ENCODE data around the gene PRKCE. TPM values are rescaled to one million over a fixed set of nuclear protein-coding genes. Genes with fewer than 3 reads are reported as not detected.

The PRKCE gene
- polyA plus RNA-seq, 3 donors = 1.3 to 7.7 (median 2.3) TPM

DNA sequence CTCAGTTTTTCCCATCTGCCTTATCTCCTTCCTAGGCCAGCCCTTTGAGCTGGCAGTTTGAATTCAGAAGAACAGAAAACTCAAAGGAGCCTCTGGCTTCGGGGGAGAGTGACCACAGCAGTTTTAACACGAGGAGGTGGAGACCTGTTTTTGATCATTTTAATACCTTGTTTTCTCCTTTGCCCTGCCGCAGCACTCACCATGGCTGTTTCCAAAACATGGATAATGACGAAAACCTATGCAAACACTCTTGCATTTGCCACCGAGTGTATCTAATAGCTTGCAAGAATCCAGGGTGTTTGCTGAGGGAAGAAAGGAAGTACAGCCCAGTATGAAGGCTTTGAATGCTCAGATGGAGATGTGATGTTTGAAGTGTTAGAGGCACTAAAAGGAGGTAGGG is 167.1 kb downstream of the PRKCE start:
- no peak overlapping the region for H3K4me2 ChIP-seq (replicated peaks; ENCODE audit: extremely low read depth, low read length, poor library complexity, severe bottlenecking)
- no peak overlapping the region for H2AFZ ChIP-seq (ENCODE audit: insufficient read depth, low read depth, low read length, poor library complexity, severe bottlenecking)
- no peaks in the 10 kb centered on the region for H3K27me3 ChIP-seq (ENCODE audit: control insufficient read depth in 2 of 2, insufficient read depth in 2 of 2, low read length in 2 of 2)
- 68% methylated on average over 4 of the region's 5 CpGs for WGBS (ENCODE audit: insufficient coverage)
- peaks cover 16% of the 10 kb centered on the region for H4K20me1 ChIP-seq (ENCODE audit: insufficient read depth, low read length)
- H3K4me3 ChIP-seq (replicated peaks in 1 of 3; ENCODE audit: low read depth in 2 of 3, low read length in 3 of 3) = no peak overlapping the region
- intact Hi-C loops (cut with micrococcal nuclease) = no loop called here
- peaks cover 5% of the 10 kb centered on the region for H3K4me1 Mint-ChIP-seq
- H3K36me3 Mint-ChIP-seq = no peaks in the 10 kb centered on the region
- H3K27ac ChIP-seq (ENCODE audit: low read depth in 1 of 2, low read length in 2 of 2) = no peak overlapping the region
- H3K4me1 ChIP-seq (ENCODE audit: control insufficient read depth in 1 of 2, insufficient read depth in 2 of 2, low read length in 2 of 2) = no peaks in the 10 kb centered on the region
- H3K9me3 Mint-ChIP-seq = no peaks in the 10 kb centered on the region
- H3K27ac Mint-ChIP-seq = no peak overlapping the region
- H3K9ac ChIP-seq (ENCODE audit: insufficient read depth, low read length, poor library complexity, severe bottlenecking) = no peak overlapping the region
- no peaks in the 10 kb centered on the region for H3K79me2 ChIP-seq (ENCODE audit: insufficient read depth, low read length)
- no peak overlapping the region for H3K4me3 Mint-ChIP-seq
- H3K36me3 ChIP-seq (replicated peaks in 1 of 2; ENCODE audit: control insufficient read depth in 1 of 2, insufficient read depth in 2 of 2, low read length in 2 of 2) = no peaks in the 10 kb centered on the region
- no peaks in the 10 kb centered on the region for H3K9me3 ChIP-seq (replicated peaks in 1 of 2; ENCODE audit: control insufficient read depth in 1 of 2, insufficient read depth in 1 of 2, low read length in 2 of 2)
- no peak for DNase-seq
- no peaks in the 10 kb centered on the region for H3K27me3 Mint-ChIP-seq (ENCODE audit: low read depth in 3 of 3)
- TF ChIP-seq, protein P1, sequence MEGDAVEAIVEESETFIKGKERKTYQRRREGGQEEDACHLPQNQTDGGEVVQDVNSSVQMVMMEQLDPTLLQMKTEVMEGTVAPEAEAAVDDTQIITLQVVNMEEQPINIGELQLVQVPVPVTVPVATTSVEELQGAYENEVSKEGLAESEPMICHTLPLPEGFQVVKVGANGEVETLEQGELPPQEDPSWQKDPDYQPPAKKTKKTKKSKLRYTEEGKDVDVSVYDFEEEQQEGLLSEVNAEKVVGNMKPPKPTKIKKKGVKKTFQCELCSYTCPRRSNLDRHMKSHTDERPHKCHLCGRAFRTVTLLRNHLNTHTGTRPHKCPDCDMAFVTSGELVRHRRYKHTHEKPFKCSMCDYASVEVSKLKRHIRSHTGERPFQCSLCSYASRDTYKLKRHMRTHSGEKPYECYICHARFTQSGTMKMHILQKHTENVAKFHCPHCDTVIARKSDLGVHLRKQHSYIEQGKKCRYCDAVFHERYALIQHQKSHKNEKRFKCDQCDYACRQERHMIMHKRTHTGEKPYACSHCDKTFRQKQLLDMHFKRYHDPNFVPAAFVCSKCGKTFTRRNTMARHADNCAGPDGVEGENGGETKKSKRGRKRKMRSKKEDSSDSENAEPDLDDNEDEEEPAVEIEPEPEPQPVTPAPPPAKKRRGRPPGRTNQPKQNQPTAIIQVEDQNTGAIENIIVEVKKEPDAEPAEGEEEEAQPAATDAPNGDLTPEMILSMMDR (IDR thresholded peaks at IDR 0.05) = no peak

GRCh38 chr2:45820048-45820447 is 168.6 kb downstream of the PRKCE start:
- Mint-ChIP-seq H3K27ac (no peak overlapping the region), H3K27me3 (ENCODE audit: low read depth in 3 of 3) (no peaks in the 10 kb centered on the region), H3K9me3 (no peaks in the 10 kb centered on the region), H3K36me3 (no peaks in the 10 kb centered on the region), H3K4me3 (no peak overlapping the region), H3K4me1 (peaks cover 8% of the 10 kb centered on the region)
- Histone ChIP-seq H2AFZ (ENCODE audit: insufficient read depth, low read depth, low read length, poor library complexity, severe bottlenecking) (no peak overlapping the region), H3K4me1 (ENCODE audit: control insufficient read depth in 1 of 2, insufficient read depth in 2 of 2, low read length in 2 of 2) (no peaks in the 10 kb centered on the region), H3K9me3 (replicated peaks in 1 of 2; ENCODE audit: control insufficient read depth in 1 of 2, insufficient read depth in 1 of 2, low read length in 2 of 2) (no peaks in the 10 kb centered on the region), H4K20me1 (ENCODE audit: insufficient read depth, low read length) (peaks cover 11% of the 10 kb centered on the region), H3K27me3 (ENCODE audit: control insufficient read depth in 2 of 2, insufficient read depth in 2 of 2, low read length in 2 of 2) (no peaks in the 10 kb centered on the region), H3K27ac (ENCODE audit: low read depth in 1 of 2, low read length in 2 of 2) (no peak overlapping the region), H3K4me3 (replicated peaks in 1 of 3; ENCODE audit: low read depth in 2 of 3, low read length in 3 of 3) (no peak overlapping the region), H3K79me2 (ENCODE audit: insufficient read depth, low read length) (no peaks in the 10 kb centered on the region), H3K9ac (ENCODE audit: insufficient read depth, low read length, poor library complexity, severe bottlenecking) (no peak overlapping the region), H3K4me2 (replicated peaks; ENCODE audit: extremely low read depth, low read length, poor library complexity, severe bottlenecking) (no peak overlapping the region), H3K36me3 (replicated peaks in 1 of 2; ENCODE audit: control insufficient read depth in 1 of 2, insufficient read depth in 2 of 2, low read length in 2 of 2) (no peaks in the 10 kb centered on the region)
- TF ChIP-seq, protein P1 (IDR thresholded peaks at IDR 0.05) = no peak
- DNase-seq = no peak
- intact Hi-C loops (cut with micrococcal nuclease) = no loop called here
- WGBS (ENCODE audit: insufficient coverage) = 94% methylated on average over 3 of the region's 7 CpGs
